K562 treated with DMSO at 1 percent for 12 hours (cell line): ENCODE data around the gene SLU7. TPM values are rescaled to one million over a fixed set of nuclear protein-coding genes. Genes with fewer than 3 reads are reported as not detected.

Experiments
- total RNA-seq: library from RNA; unstranded; fragments of 300-600 nt; gene quantifications from 2 replicates; pipeline ENCODE4 v1.2.3, GENCODE V29; 2022; ENCODE audit not compliant: insufficient read depth

Gene SLU7
- total RNA-seq: 73.5 and 74.4 TPM in 2 replicates

DNA sequence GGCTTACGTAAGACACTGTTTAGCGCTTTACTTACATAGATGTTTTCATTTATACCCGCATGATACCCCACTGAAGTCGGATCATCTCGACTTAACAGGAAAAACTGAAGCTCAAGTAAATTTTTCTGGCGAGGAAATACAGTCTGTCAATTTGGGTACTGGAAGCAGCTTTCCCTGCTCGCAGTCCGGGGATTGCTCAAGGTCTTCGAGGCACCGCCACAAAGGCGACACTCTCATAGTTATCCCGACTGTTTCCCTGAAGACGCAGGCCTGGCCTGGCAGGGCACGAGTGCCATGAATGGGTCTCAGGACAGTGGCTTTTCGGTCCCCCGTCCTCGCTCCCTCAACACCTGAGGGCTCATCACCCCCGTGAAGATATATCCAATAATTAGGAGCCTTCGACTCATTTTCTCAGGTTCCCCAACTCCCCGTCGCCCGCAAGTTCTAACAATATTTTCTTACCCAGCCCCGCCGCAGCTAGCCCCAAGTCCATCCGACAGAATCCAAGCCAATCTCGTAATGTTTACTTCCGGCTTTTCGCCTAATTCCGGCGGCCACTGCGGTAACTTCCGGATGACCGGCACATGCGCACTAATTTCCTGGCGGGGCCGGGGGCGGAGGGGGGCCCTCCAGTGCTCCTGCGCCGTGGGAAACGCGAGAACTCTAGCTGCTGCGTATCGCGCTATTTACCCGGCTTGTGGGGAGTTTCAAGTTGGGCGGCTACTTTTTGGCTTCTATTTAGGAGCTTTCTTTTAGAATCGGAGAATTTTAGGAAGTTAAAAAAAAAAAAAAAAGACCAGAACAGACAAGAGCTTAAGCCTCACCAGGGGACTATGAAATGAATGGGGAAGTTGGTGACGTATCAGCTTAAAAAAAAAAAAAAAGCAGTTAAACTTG is at the start of gene SLU7:
Gene SLU7, minus strand, starts transcription at position 521 of the 897 bp plus-strand sequence. CDS start 3,787 bp downstream, outside the sequence.

DNA sequence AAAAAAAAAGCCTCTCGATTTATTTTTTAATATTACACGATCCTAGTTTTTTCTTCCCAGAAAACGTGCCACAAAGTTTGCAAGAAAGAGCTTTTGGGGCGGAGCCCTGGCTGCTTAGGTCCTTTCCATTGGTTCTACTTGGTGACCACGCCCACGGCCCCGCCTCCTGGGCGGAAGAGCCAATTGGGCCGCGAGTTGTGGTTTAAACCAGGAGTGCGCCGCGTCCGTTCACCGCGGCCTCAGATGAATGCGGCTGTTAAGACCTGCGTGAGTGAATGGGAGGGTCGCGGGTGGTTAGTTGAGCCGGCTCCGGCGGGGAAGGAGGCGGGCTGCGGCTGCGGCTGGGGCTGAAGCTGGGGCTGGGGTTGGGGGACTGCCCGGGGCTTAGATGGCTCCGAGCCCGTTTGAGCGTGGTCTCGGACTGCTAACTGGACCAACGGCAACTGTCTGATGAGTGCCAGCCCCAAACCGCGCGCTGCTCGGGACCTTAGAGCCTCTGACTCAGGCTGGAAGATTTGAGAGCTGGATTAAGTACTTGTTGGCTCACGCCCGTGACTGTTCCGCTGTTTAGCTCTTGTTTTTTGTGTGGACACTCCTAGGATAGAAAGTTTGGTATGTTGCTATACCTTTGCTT is 2.9 kb upstream of the SLU7 start, which contains the start of gene PTTG1:
Gene PTTG1, plus strand, starts transcription at position 231 of the 634 bp plus-strand sequence. CDS start 458 bp downstream, outside the sequence.

DNA sequence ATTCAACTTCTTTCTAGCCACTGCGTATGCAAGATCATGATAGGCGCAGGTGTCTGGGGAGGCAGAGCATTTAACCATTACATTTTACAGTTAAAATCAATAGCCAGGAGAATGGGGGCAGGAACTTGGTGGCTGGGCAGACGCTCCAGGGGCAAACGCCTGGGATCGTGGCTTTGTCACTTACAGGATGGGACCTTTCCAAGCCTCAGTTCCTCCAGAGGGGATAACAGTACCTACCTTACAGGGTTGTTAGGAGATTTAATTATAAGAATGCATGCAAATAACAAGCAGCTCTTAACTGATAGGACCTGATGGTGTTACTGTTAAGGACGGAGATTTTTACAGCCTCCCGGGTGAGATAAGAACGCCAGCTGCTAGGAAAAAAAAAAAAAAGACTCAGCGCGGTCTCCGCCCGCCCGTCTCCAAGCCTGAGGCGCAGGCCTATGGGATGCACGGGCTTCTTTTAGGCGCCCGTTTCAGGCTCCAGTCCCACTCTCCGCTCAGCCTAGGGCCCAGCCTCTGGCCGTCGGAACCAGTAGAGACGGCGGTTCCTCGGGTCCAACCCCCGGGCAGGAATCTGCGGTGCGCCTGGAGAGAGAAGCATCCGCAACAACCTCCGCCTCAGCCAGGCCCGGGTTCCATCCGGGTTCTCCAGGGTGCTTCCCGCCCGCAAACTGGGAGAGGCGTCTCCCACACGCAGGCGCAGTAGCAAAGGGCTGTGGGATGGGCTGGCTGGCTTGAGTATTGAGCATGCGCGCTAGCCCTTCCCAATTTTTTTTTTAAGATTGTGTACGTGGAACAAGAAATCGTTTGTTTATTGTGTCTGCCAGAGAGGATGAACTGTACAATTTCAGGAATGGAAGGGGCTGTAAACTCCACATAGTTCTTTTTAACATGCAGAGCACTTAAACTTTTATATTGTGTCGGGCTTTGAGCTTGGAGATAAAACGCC is 19.2 kb downstream of the SLU7 start, which contains the start of gene FAM200C:
Gene FAM200C, minus strand, starts transcription at position 653 of the 952 bp plus-strand sequence. CDS start 4,564 bp downstream, outside the sequence.

DNA sequence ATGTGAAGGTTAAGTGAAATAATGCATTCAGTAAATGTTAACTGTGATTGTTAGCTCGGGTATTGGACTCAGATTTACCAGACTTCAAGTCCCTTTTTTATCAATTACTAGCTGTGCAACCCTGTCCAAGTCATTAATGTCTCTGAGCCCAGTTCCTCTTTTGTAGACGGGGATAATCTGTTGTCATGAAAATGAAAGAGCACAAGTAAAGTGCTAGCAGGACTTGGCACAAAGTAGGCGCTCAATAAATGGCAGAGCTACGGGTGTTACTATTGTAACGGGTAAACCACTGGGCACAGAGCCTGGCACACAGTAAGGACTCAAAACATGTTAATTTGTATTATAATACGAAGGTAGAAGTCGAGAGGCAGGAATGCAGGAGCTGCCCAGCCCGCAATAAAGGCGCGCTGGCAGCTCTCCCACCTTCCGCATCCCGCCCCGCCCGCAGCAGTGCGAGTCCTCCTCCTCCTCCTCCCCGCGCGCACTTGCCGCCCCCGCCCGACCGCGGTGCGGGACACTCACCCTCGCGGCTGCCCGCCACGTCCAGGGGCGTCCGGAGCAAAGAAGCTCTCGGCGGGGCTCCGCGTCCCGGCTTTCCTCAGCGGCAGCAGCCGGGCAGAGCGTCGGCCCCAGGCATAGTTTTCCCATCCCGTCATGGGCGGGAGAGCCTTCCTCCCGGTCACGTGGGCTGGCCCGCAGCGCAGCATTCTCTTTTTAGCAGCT is 48.7 kb downstream of the SLU7 start, which contains the start of gene C1QTNF2:
Gene C1QTNF2, minus strand, starts transcription at position 637 of the 723 bp plus-strand sequence. CDS start 15,615 bp downstream, outside the sequence.

Other genes starting within 250 kb of the SLU7 start
- gene FABP6, start 189.6 kb downstream of the SLU7 start, total RNA-seq: not detected in 2 replicates
- gene CCNJL, start 106.5 kb downstream of the SLU7 start, total RNA-seq: not detected in 2 replicates
- 0.26 TPM in 1 of 2 replicates, not detected in the other for gene C1QTNF2, start 48.5 kb downstream of the SLU7 start, total RNA-seq
- gene FAM200C, start 19.0 kb downstream of the SLU7 start, total RNA-seq: 2.3 and 4.6 TPM in 2 replicates
- 317 and 367 TPM in 2 replicates for gene PTTG1, start 2.8 kb upstream of the SLU7 start, total RNA-seq